OCI-M1 (cell line): Measurements from ENCODE around the gene SRCIN1.
A peak's percentile ranks its signal among the peaks of the same experiment; 100 is the strongest.
"Not testable (repeated sequence)": the region's sequence is repeated elsewhere in the genome, so short reads cannot be mapped to it uniquely, and the experiment has no call there.

Experiments
- DNase-seq: peaks from one replicate; lab custom pipeline; 2025; lab: John Stamatoyannopoulos, UW

Gene SRCIN1

GRCh38 chr17:38509772-38510420, 95.9 kb downstream of the SRCIN1 start:
- DNase-seq = no peak

GRCh38 chr17:38508954-38509771, 96.6 kb downstream of the SRCIN1 start:
- peak; percentile 81 for DNase-seq

DNA sequence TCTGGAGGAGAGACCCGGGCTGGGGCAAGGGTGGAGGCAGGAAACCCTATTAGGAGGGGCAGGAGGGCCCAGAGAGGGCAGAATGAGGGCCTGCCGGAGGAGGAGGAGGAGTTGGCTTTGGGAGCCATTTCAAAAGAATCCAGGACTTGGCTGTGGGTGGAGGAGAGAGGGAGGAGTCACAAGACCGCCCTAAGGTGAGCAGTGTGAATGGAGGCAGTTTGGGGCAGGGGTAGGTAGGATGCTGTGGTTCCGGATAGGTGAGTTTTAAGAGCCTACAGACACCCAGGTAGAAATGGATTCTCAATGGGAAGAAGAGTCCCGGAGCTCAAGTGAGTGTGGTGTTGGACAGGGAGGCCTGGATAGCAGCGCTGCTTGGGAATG, 97.2 kb downstream of the SRCIN1 start:
- DNase-seq = no peak

- no peak for DNase-seq
Measured at GRCh38 chr17:38507921-38508569, 97.7 kb downstream of the SRCIN1 start.

DNA sequence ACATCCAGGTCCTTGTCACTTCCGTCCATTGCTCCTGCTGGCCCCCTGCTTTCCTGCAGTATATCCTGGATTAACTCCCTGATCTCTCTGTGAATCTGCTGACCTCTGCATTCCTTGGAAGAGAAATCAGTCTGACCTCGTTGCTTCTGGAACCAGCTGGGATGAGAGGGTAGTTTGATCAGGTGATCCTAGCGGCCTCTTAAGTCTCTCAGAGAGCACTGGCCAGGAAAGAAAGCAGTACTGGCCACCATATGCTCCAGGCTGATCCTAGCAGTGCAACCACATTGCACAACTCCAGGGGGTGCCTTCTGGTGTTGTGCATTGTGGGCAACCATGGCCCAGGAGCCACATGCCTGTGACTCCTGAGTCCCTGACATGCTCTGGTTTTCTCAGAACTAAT, 98.3 kb downstream of the SRCIN1 start:
- DNase-seq = no peak

- DNase-seq = no peak
Measured at GRCh38 chr17:38504216-38504615, 101.5 kb downstream of the SRCIN1 start.

- DNase-seq = not testable (repeated sequence)
Measured at GRCh38 chr17:38503286-38503913, 102.4 kb downstream of the SRCIN1 start.

DNA sequence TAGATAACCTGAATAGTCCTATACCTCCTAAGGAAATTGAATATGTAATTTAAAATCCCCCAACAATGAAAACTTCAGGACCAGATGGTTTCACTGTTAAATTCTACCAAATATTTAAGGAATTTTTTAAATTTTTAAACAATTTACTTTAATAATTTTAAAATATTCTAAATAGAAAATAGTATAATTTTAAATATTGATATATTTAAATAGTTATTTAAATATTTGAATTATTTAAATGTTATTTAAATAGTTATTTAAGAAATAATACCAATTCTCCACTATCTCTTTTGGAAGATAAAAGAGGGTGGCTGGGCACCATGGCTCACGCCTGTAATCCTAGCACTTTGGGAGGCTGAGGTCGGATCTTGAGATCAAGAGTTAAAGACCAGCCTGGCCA, 104.0 kb downstream of the SRCIN1 start:
- not testable (repeated sequence) for DNase-seq

DNA sequence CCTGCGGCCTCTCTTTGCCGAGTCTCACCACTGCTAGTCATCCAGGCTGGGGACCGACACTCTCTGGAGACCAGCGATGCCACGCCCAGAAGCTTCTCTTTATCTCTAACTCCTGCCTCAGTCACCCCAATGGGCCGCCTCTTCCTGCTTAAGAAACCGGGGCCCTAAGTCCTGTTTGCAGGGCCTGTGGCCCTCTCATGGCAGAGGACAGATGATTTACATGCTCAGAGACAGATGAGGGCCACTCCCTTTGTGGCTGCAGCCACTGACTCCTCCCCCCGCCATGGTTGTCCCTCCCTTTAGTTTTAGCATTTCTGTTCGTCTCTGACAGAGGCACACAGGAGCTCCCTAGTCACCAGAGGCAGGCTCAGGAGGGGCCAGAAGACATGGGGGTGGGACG, 106.5 kb downstream of the SRCIN1 start:
- DNase-seq = not testable (repeated sequence)

DNA sequence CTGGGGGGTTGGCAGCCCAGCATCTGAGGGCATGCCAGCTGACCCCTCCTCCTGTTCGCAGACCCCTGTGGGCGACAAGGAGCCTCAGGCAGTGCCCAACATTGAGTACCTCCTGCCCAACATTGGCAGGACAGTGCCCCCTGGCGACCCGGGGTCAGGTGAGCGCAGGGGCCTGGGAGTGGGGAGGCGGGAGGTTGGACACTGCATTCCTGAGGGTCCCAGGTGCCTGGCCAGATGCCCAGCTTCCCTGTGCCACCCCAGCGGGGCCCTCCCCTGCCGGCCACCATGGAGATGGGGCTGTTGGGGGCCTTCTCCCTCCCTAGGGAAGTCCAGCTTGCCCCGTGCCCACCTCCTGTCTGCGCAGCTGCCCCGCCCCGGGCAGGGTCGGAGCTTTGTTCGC, 107.4 kb downstream of the SRCIN1 start:
- DNase-seq = no peak

GRCh38 chr17:38497656-38498055, 108.1 kb downstream of the SRCIN1 start:
- DNase-seq = not testable (repeated sequence)

DNA sequence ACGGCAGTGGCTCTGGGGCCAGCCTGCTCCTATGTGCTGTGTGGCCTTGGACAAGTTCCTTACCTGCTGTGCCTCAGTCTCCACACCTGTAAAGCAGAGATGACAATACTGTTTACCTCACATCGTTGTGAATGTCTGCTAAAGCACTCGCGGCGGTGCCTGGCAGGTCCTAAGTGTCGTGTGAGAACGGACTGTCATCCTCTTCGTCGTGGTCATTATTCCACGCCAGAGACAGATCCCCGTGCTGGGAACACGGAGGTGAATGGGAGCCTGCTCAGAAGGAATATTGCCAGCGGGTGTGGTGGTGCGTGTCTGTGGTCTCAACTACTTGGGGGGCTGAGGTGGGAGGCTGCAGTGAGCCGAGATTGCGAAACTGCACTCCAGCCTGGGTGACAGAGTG, 111.6 kb downstream of the SRCIN1 start:
- DNase-seq = not testable (repeated sequence)

DNA sequence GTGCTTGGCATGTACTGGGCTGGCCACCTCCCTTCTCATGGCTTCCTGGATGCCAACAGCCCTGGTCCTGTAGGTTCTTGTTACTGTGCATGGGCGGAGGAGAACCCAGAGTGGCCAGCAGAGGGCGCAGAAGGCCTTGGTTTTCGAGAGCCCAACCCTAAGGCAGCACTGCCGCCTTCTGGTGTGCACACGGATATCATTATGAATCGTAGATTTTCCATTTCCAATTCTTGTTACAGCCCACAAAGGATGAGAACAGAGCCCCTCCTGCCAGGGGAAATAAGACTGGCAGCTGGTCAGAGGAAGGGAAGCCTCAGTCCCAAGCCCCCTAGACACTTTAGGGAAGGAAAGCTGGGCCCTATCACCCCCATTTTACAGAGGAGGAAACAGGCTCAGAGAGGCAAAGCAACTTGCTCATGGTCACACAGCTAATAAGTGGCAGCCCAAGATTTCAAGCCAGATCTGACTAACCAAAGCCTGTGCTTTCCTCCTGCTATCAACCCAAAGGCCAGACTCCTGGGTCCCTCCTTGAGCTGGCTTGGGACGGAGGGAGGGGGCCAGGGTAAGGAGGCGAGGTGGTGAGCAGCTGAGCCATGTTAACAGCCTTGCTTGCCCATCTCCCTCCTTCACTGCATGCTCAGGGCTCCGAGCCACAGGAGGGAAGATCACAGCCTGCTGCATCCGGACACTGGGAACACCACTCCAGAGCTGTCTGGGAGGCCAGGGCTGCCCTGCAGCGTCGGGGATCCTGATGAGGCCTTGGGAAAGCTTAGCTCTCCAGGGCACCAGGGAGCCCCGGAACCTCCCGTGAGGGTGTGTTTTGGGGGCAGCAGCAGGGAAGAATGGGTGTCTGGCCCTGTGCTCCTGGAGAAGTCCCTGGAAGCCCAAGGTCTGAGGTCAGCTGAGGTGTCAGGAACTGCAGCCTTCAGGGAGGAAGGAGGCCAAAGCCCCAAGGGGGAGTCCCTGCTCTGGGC, 113.4 kb downstream of the SRCIN1 start:
- peak; percentile 93 for DNase-seq

- not testable (repeated sequence) for DNase-seq
Measured at GRCh38 chr17:38491346-38492066, 114.2 kb downstream of the SRCIN1 start.

GRCh38 chr17:38489774-38490173, 116.0 kb downstream of the SRCIN1 start:
- DNase-seq = not testable (repeated sequence)

GRCh38 chr17:38485681-38486298, 120.0 kb downstream of the SRCIN1 start:
- not testable (repeated sequence) for DNase-seq

DNA sequence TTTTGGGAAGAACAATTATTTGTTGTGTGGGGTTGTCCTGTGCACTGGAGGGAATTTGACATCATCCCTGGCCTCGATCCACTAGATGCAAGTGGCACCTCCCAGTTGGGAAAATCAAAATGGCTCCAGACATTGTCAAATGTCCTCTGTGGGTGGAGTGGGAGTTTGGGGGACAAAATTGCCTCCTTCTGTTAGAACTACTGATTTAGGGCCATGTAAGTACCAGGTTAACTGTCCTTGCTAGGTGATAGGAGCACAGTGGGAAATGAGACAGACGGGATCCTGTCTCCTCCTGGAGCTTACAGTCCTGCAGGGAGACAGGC, 120.6 kb downstream of the SRCIN1 start:
- DNase-seq = no peak

DNA sequence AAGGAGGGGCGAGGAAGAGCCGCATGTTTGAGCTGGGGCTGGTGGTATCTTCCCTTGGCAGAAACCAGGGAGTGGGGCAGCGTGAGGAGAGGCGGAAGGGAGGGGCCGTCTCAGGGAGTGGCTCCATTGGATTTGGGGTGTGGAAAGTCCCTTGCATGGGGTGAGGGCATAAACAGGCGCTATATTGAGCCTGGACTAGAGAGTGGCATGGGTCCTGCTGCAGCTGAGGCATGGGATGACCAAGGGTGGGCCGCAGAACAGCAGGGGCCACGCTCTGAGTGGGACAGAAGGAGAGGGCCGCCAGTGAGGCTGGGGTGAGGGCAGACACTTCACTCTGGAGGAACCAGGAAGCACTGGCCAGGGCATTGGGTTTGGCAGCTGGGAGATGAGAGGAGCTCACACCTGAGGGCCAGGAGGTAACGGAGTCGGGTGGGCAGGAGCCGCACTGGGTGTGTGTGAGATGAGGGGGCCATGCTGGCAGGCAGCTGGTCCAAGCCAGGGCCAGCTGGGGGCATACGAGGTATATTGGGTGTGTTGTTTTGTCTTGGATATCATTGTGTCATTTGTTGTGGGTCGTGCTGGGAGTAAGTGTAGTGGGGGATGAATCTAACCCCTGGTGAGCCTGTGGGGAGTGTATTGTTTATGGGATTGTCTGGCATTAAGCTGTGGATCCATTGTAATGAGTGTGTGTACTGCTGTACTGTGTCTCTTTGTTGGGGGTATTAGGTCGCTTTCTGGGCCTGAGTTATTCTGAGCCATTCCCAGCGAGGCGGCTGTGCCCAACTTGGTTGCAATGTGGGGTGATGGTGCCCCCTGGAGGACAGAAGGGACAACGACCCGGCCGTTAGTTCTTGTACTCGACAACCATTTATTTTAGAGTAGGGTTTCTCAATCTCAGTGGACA, 121.3 kb downstream of the SRCIN1 start:
- peak; percentile 75 for DNase-seq

- DNase-seq = not testable (repeated sequence)
Measured at GRCh38 chr17:38482700-38483043, 123.1 kb downstream of the SRCIN1 start.
